Osteocyte (in vitro differentiated cells): ENCODE results near the gene KLF6. TPM values are rescaled to one million over a fixed set of nuclear protein-coding genes. Genes with fewer than 3 reads are reported as not detected.

Experiments used
- DNase-seq: peaks from one replicate; pipeline ENCODE4 v3.0.0; 2021; ENCODE audit warnings: mixed read lengths; ENCODE audit not compliant: unreplicated experiment; ENCODE audit errors: extremely low spot score
- H3K27ac Mint-ChIP-seq: one replicate; pipeline ENCODE4 v1.8.0; 2021; ENCODE audit warnings: mild to moderate bottlenecking, mixed read lengths; ENCODE audit not compliant: unreplicated experiment
- H3K27me3 Mint-ChIP-seq: one replicate; pipeline ENCODE4 v1.8.0; 2021; ENCODE audit warnings: mixed read lengths; ENCODE audit not compliant: unreplicated experiment
- H3K36me3 Mint-ChIP-seq: one replicate; pipeline ENCODE4 v1.8.0; 2021; ENCODE audit warnings: mixed read lengths; ENCODE audit not compliant: unreplicated experiment
- H3K4me1 Mint-ChIP-seq: one replicate; pipeline ENCODE4 v1.8.0; 2021; ENCODE audit warnings: mixed read lengths; ENCODE audit not compliant: unreplicated experiment
- H3K4me3 Mint-ChIP-seq: one replicate; pipeline ENCODE4 v1.8.0; 2021; ENCODE audit warnings: mild to moderate bottlenecking, moderate library complexity, mixed read lengths; ENCODE audit not compliant: unreplicated experiment
- H3K9me3 Mint-ChIP-seq: one replicate; pipeline ENCODE4 v1.8.0; 2021; ENCODE audit warnings: mixed read lengths; ENCODE audit not compliant: unreplicated experiment
- CTCF ChIP-seq: fragments of 200-600 bp; sonication (generic); IDR thresholded peaks from 2 replicates; pipeline ENCODE4 v1.5.0; 2021; ENCODE audit warnings: antibody characterized with exemption, mild to moderate bottlenecking, moderate library complexity
- total RNA-seq: library from RNA; stranded (reverse); gene quantifications from 2 replicates; pipeline ENCODE4 v1.2.1, GENCODE V29; 2021

The KLF6 gene
- total RNA-seq, 1 donor from 2014 or later = 341 TPM

- no peak for TF ChIP-seq CTCF
- Mint-ChIP-seq H3K4me1 (no peaks in the 10 kb centered on the region), H3K9me3 (peaks cover 20% of the 10 kb centered on the region), H3K27me3 (no peaks in the 10 kb centered on the region), H3K4me3 (no peak overlapping the region), H3K27ac (no peak overlapping the region), H3K36me3 (no peaks in the 10 kb centered on the region)
- DNase-seq = no peak
Observed at GRCh38 chr10:3802526-3803265, 17.7 kb upstream of the KLF6 start.

- Mint-ChIP-seq H3K9me3 (peaks cover 22% of the 10 kb centered on the region), H3K4me1 (no peaks in the 10 kb centered on the region), H3K36me3 (no peaks in the 10 kb centered on the region), H3K4me3 (no peak overlapping the region), H3K27ac (no peak overlapping the region), H3K27me3 (no peaks in the 10 kb centered on the region)
- no peak for DNase-seq
- TF ChIP-seq CTCF = no peak
Observed at GRCh38 chr10:3801558-3802192, 16.7 kb upstream of the KLF6 start.

GRCh38 chr10:3800586-3800985 lies 15.6 kb upstream of the KLF6 start:
- H3K9me3 Mint-ChIP-seq = peaks cover 30% of the 10 kb centered on the region
- H3K27ac Mint-ChIP-seq = no peak overlapping the region
- DNase-seq = no peak
- no peak for TF ChIP-seq CTCF
- no peaks in the 10 kb centered on the region for H3K36me3 Mint-ChIP-seq
- no peaks in the 10 kb centered on the region for H3K4me1 Mint-ChIP-seq
- no peak overlapping the region for H3K4me3 Mint-ChIP-seq
- no peaks in the 10 kb centered on the region for H3K27me3 Mint-ChIP-seq

- Mint-ChIP-seq H3K4me1 (no peaks in the 10 kb centered on the region), H3K9me3 (peaks cover 30% of the 10 kb centered on the region), H3K36me3 (no peaks in the 10 kb centered on the region), H3K27me3 (no peaks in the 10 kb centered on the region), H3K4me3 (no peak overlapping the region), H3K27ac (no peak overlapping the region)
- no peak for DNase-seq
- no peak for TF ChIP-seq CTCF
Observed at GRCh38 chr10:3797750-3798149, 12.7 kb upstream of the KLF6 start.

- DNase-seq = no peak
- Mint-ChIP-seq H3K4me3 (no peak overlapping the region), H3K36me3 (peaks cover 6% of the 10 kb centered on the region)
Observed at GRCh38 chr10:3793553-3793952, 8.5 kb upstream of the KLF6 start.

More at GRCh38 chr10:3793553-3793952, 8.5 kb upstream of the KLF6 start:
- Mint-ChIP-seq H3K9me3 (peaks cover 25% of the 10 kb centered on the region), H3K4me1 (no peaks in the 10 kb centered on the region), H3K27ac (no peak overlapping the region), H3K27me3 (no peaks in the 10 kb centered on the region)
- no peak for TF ChIP-seq CTCF
